Esophagus squamous epithelium (tissue), 5 donors: ENCODE measurements around the gene KANSL3. TPM values are rescaled to one million over a fixed set of nuclear protein-coding genes. Genes with fewer than 3 reads are reported as not detected.
"Not testable (repeated sequence)": the region's sequence is repeated elsewhere in the genome, so short reads cannot be mapped to it uniquely, and the experiment has no call there.

Experiments
- DNase-seq: peaks from one replicate; lab custom pipeline; 2025; lab: John Stamatoyannopoulos, UW
- H3K27ac ChIP-seq, 4 donors: fragments of 200-600 bp; sonication (generic); one replicate each; pipeline ENCODE4 v1.5.1; 2016 to 2019; ENCODE audit warnings: mild to moderate bottlenecking in 1 of 4
- H3K27me3 ChIP-seq, 4 donors: fragments of 200-600 bp; sonication (generic); 1 replicate in 3 of 4; 2 replicates in 1 of 4; pipeline versions ENCODE4 v1.5.1 to v1.6.0; 2017 to 2021; ENCODE audit warnings: antibody characterized with exemption in 1 of 4
- H3K36me3 ChIP-seq, 3 donors: fragments of 200-600 bp; sonication (generic); one replicate each; pipeline ENCODE4 v1.5.1; 2016 to 2019
- H3K4me1 ChIP-seq, 3 donors: fragments of 200-600 bp; sonication (generic); one replicate each; pipeline ENCODE4 v1.5.1; 2017 to 2019
- H3K4me3 ChIP-seq, 4 donors: fragments of 200-600 bp; sonication (generic); 1 replicate in 3 of 4; 2 replicates in 1 of 4; pipeline ENCODE4 v1.5.1; 2016 to 2019; ENCODE audit warnings: mild to moderate bottlenecking in 2 of 4, moderate library complexity in 1 of 4
- H3K9me3 ChIP-seq, 3 donors: fragments of 200-600 bp; sonication (generic); one replicate each; pipeline ENCODE4 v1.5.1; 2016 to 2019
- POLR2A ChIP-seq, 4 donors: fragments of 450-650 bp; IDR thresholded peaks; one replicate each; pipeline ENCODE4 v1.6.1; 2017; ENCODE audit warnings: antibody characterized with exemption in 4 of 4, mild to moderate bottlenecking in 4 of 4, moderate library complexity in 3 of 4
- WGBS, 2 donors: methylation state at CpG; one replicate each; pipeline ENCODE4 v1.1.5; 2018; 5-methylcytosine and 5-hydroxymethylcytosine counted together
- intact Hi-C: fragments of 100-400 bp; cut with DNase I; formaldehyde crosslinking; loops from one replicate; pipeline ENCODE4 v1.15.0; 2022
- total RNA-seq, 4 donors: library from RNA; depleted of rRNA; stranded (reverse); fragments of >200 nt; gene quantifications; one replicate each; pipeline ENCODE4 v1.1.0, GENCODE V29; 2016
- TF ChIP-seq, protein P1 (sequence below), 6 experiments: fragments of 450-650 bp in 4 of 6; fragments of 200-600 bp in 2 of 6; sonication (generic) in 2 of 6; IDR thresholded peaks; one replicate each; pipeline ENCODE4 v1.5.1; 2016 to 2019; ENCODE audit warnings: antibody characterized with exemption in 6 of 6, mild to moderate bottlenecking in 4 of 6, moderate library complexity in 4 of 6
- donor health status: DM: yes; HTN: yes; CAD: no.

The KANSL3 gene
- total RNA-seq, 4 donors from 2014 or later = 16.0 to 45.2 (median 18.1) TPM

- no peak for DNase-seq
- Histone ChIP-seq H3K27ac (no peak overlapping the region), H3K36me3 (no peaks in the 10 kb centered on the region), H3K4me3 (no peak overlapping the region), H3K4me1 (no peaks in the 10 kb centered on the region), H3K27me3 (no peaks in the 10 kb centered on the region), H3K9me3 (no peaks in the 10 kb centered on the region)
- 60 to 100% methylated on average over 1 of the region's 3 CpGs for WGBS, 2 donors
- no peak for TF ChIP-seq POLR2A (IDR thresholded peaks at IDR 0.05)
- TF ChIP-seq, protein P1, sequence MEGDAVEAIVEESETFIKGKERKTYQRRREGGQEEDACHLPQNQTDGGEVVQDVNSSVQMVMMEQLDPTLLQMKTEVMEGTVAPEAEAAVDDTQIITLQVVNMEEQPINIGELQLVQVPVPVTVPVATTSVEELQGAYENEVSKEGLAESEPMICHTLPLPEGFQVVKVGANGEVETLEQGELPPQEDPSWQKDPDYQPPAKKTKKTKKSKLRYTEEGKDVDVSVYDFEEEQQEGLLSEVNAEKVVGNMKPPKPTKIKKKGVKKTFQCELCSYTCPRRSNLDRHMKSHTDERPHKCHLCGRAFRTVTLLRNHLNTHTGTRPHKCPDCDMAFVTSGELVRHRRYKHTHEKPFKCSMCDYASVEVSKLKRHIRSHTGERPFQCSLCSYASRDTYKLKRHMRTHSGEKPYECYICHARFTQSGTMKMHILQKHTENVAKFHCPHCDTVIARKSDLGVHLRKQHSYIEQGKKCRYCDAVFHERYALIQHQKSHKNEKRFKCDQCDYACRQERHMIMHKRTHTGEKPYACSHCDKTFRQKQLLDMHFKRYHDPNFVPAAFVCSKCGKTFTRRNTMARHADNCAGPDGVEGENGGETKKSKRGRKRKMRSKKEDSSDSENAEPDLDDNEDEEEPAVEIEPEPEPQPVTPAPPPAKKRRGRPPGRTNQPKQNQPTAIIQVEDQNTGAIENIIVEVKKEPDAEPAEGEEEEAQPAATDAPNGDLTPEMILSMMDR (IDR thresholded peaks at IDR 0.05) = no peak
- intact Hi-C loops = no loop called here
Observed at GRCh38 chr2:96564563-96564962, 73.5 kb downstream of the KANSL3 start.

DNA sequence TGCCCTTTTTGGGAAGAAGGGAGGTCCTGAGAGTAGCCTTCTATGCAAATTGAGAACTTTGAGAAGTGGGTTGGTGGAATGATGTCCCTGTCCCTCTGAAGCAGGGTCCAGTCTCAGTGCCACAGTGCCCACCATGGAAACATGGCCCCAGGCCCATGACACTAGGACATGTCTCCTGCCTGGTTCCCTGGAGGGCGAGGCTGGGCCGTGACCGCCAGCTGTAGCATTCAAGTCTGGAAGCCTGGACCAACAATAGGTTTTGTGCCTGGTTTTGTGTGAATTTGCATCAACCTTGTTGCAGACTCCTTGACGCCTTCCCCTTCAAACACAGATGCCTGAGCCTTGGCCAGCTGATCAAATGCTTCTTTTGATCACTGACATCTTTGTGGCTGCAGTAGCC lies 74.1 kb downstream of the KANSL3 start:
- DNase-seq = no peak
- Histone ChIP-seq H3K9me3 (no peaks in the 10 kb centered on the region), H3K36me3 (no peaks in the 10 kb centered on the region), H3K27me3 (no peaks in the 10 kb centered on the region), H3K4me1 (no peaks in the 10 kb centered on the region), H3K27ac (no peak overlapping the region), H3K4me3 (no peak overlapping the region)
- intact Hi-C loops = no loop called here
- no peak for TF ChIP-seq POLR2A (IDR thresholded peaks at IDR 0.05)
- TF ChIP-seq, protein P1 (IDR thresholded peaks at IDR 0.05) = no peak
- 75 to 92% methylated on average over 2 to 4 of the region's 4 CpGs for WGBS, 2 donors

- no peaks in the 10 kb centered on the region for H3K36me3 ChIP-seq
- peaks cover 7 to 20% (median 8%) of the 10 kb centered on the region in 3 donors for H3K4me1 ChIP-seq
- no peaks in the 10 kb centered on the region for H3K9me3 ChIP-seq
- no peak for DNase-seq
- no peaks in the 10 kb centered on the region for H3K27me3 ChIP-seq
- intact Hi-C loops = no loop called here
- TF ChIP-seq, protein P1 (IDR thresholded peaks at IDR 0.05) = no peak
- no peak for TF ChIP-seq POLR2A (IDR thresholded peaks at IDR 0.05)
- no peak overlapping the region for H3K4me3 ChIP-seq
- no peak overlapping the region for H3K27ac ChIP-seq
- 83 to 92% methylated on average over 8 of the region's 8 CpGs for WGBS, 2 donors
Observed at GRCh38 chr2:96558485-96558884, 79.6 kb downstream of the KANSL3 start.

GRCh38 chr2:96558061-96558460 lies 80.1 kb downstream of the KANSL3 start:
- TF ChIP-seq, protein P1 (IDR thresholded peaks at IDR 0.05) = no peak
- no peak for TF ChIP-seq POLR2A (IDR thresholded peaks at IDR 0.05)
- H3K9me3 ChIP-seq = no peaks in the 10 kb centered on the region
- intact Hi-C loops = no loop called here
- H3K27ac ChIP-seq = no peak overlapping the region
- H3K4me1 ChIP-seq = peaks cover 7 to 22% (median 8%) of the 10 kb centered on the region in 3 donors
- H3K36me3 ChIP-seq = peaks cover 0 to 2% (median 0%) of the 10 kb centered on the region in 3 donors
- H3K27me3 ChIP-seq = no peaks in the 10 kb centered on the region
- no peak for DNase-seq
- no peak overlapping the region for H3K4me3 ChIP-seq
- 83 to 86% methylated on average over 6 of the region's 6 CpGs for WGBS, 2 donors

GRCh38 chr2:96557421-96557820 lies 80.7 kb downstream of the KANSL3 start:
- H3K27ac ChIP-seq, DNase-seq, H3K9me3 ChIP-seq, H3K36me3 ChIP-seq, H3K4me3 ChIP-seq, intact Hi-C loops, H3K27me3 ChIP-seq: not testable (repeated sequence)
- WGBS, 2 donors = 88 to 93% methylated on average over 6 of the region's 6 CpGs
- H3K4me1 ChIP-seq = peaks cover 7 to 22% (median 8%) of the 10 kb centered on the region in 3 donors
